Measurements from ENCODE around the gene TECPR2. TPM values are rescaled to one million over a fixed set of nuclear protein-coding genes. Genes with fewer than 3 reads are reported as not detected.

Gene TECPR2
- total RNA-seq, 2 experiments from 2014 or later: 10.3 to 13.1 TPM

- CTCF ChIA-PET: no interaction called here
- H3K27ac Mint-ChIP-seq: no peak overlapping the region
- ATAC-seq: no peak
Measured at GRCh38 chr14:102504328-102504999, 141.7 kb downstream of the TECPR2 start.

GRCh38 chr14:102505000-102505619, 142.4 kb downstream of the TECPR2 start:
- H3K36me3 Mint-ChIP-seq: peaks cover 4% of the 10 kb centered on the region
- ATAC-seq (no peak), DNase-seq (no peak)
- H3K4me1 Mint-ChIP-seq: peaks cover 18% of the 10 kb centered on the region
- no peak overlapping the region for H3K27ac Mint-ChIP-seq
- no peaks in the 10 kb centered on the region for H3K27me3 Mint-ChIP-seq
- no peak overlapping the region for H3K4me3 Mint-ChIP-seq
- no peaks in the 10 kb centered on the region for H3K9me3 Mint-ChIP-seq (ENCODE audit: low read depth)
- CTCF ChIA-PET: no interaction called here

More at GRCh38 chr14:102504328-102504999, 141.7 kb downstream of the TECPR2 start:
- H3K4me1 Mint-ChIP-seq: peaks cover 23% of the 10 kb centered on the region
- H3K27me3 Mint-ChIP-seq: no peaks in the 10 kb centered on the region
- H3K9me3 Mint-ChIP-seq (ENCODE audit: low read depth): no peaks in the 10 kb centered on the region
- H3K4me3 Mint-ChIP-seq: no peak overlapping the region
- H3K36me3 Mint-ChIP-seq: peaks cover 4% of the 10 kb centered on the region
- no peak for DNase-seq

- Mint-ChIP-seq H3K27ac (no peak overlapping the region), H3K36me3 (peaks cover 4% of the 10 kb centered on the region), H3K27me3 (no peaks in the 10 kb centered on the region), H3K4me1 (peaks cover 17% of the 10 kb centered on the region), H3K9me3 (ENCODE audit: low read depth) (no peaks in the 10 kb centered on the region), H3K4me3 (no peak overlapping the region)
- CTCF ChIA-PET: interaction anchor here (1.4 kb wide), 1 partner anchor 68 kb away, joined by 5 read pairs; no protein-coding TSS in a partner anchor
- ATAC-seq (no peak), DNase-seq (no peak)
Measured at GRCh38 chr14:102505775-102506625, 143.3 kb downstream of the TECPR2 start.

- DNase-seq (no peak), ATAC-seq (no peak)
- Mint-ChIP-seq H3K27ac (peak overlapping the region; percentile 15), H3K9me3 (ENCODE audit: low read depth) (no peaks in the 10 kb centered on the region), H3K4me3 (no peak overlapping the region), H3K27me3 (no peaks in the 10 kb centered on the region), H3K36me3 (peaks cover 4% of the 10 kb centered on the region), H3K4me1 (peaks cover 15% of the 10 kb centered on the region)
- CTCF ChIA-PET: interaction anchor here (1.4 kb wide), 1 partner anchor 68 kb away, joined by 5 read pairs; no protein-coding TSS in a partner anchor
Measured at GRCh38 chr14:102506626-102506925, 143.8 kb downstream of the TECPR2 start.

- CTCF ChIA-PET: interaction anchor here (0.6 to 1.6 kb wide), 3 partner anchors 18 to 69 kb away, joined by 3 to 11 read pairs (median 5); no protein-coding TSS in a partner anchor
- H3K36me3 Mint-ChIP-seq: peaks cover 4% of the 10 kb centered on the region
- no peaks in the 10 kb centered on the region for H3K9me3 Mint-ChIP-seq (ENCODE audit: low read depth)
- H3K27me3 Mint-ChIP-seq: no peaks in the 10 kb centered on the region
- H3K4me1 Mint-ChIP-seq: peaks cover 15% of the 10 kb centered on the region
- H3K27ac Mint-ChIP-seq: no peak overlapping the region
- no peak overlapping the region for H3K4me3 Mint-ChIP-seq
- no peak for ATAC-seq
- DNase-seq: no peak
Measured at GRCh38 chr14:102507081-102507856, 144.5 kb downstream of the TECPR2 start.

GRCh38 chr14:102507857-102508312, 145.1 kb downstream of the TECPR2 start:
- ATAC-seq (no peak), DNase-seq (no peak)
- Mint-ChIP-seq H3K4me3 (peak overlapping the region; percentile 49), H3K27ac (peak overlapping the region; percentile 41), H3K4me1 (peaks cover 15% of the 10 kb centered on the region), H3K36me3 (peaks cover 4% of the 10 kb centered on the region), H3K9me3 (ENCODE audit: low read depth) (no peaks in the 10 kb centered on the region), H3K27me3 (no peaks in the 10 kb centered on the region)
- CTCF ChIA-PET: interaction anchor here (0.6 to 1.6 kb wide), 3 partner anchors 8 to 30 kb away, joined by 3 to 11 read pairs (median 4); no protein-coding TSS in a partner anchor

GRCh38 chr14:102508410-102508773, 145.7 kb downstream of the TECPR2 start:
- CTCF ChIA-PET: interaction anchor here (1.0 to 1.6 kb wide), 3 partner anchors 8 to 191 kb away, joined by 3 to 11 read pairs (median 4); no protein-coding TSS in a partner anchor
- H3K4me3 Mint-ChIP-seq: peak overlapping the region; percentile 49
- H3K4me1 Mint-ChIP-seq: peaks cover 15% of the 10 kb centered on the region
- peaks cover 4% of the 10 kb centered on the region for H3K36me3 Mint-ChIP-seq
- no peak for ATAC-seq
- no peak for DNase-seq
- no peaks in the 10 kb centered on the region for H3K9me3 Mint-ChIP-seq (ENCODE audit: low read depth)
- H3K27me3 Mint-ChIP-seq: no peaks in the 10 kb centered on the region
- no peak overlapping the region for H3K27ac Mint-ChIP-seq

- CTCF ChIA-PET: interaction anchor here (0.9 to 1.6 kb wide), 7 partner anchors 7 to 192 kb away, joined by 3 to 11 read pairs (median 4); no protein-coding TSS in a partner anchor
- Mint-ChIP-seq H3K27me3 (no peaks in the 10 kb centered on the region), H3K27ac (no peak overlapping the region), H3K4me3 (peak overlapping the region; percentile 40), H3K36me3 (peaks cover 4% of the 10 kb centered on the region), H3K9me3 (ENCODE audit: low read depth) (no peaks in the 10 kb centered on the region), H3K4me1 (peaks cover 15% of the 10 kb centered on the region)
- ATAC-seq (peak; percentile 5), DNase-seq (no peak)
Measured at GRCh38 chr14:102508774-102509745, 146.3 kb downstream of the TECPR2 start.

GRCh38 chr14:102509746-102510615, 147.2 kb downstream of the TECPR2 start, which contains the start of gene ANKRD9:
Gene ANKRD9 (minus strand): TSS chr14:102509776. CDS start chr14:102507889, 1,887 bp downstream.
- Mint-ChIP-seq H3K27ac (peak within 1 kb of the TSS; percentile 74), H3K36me3 (peaks cover 4% of the 10 kb centered on the region)

GRCh38 chr14:102510616-102511520, 148.1 kb downstream of the TECPR2 start:
- H3K27me3 Mint-ChIP-seq: no peaks in the 10 kb centered on the region
- CTCF ChIA-PET: interaction anchor here (1.1 to 1.8 kb wide), 4 partner anchors 11 to 14 kb away, joined by 3 to 9 read pairs (median 6); no protein-coding TSS in a partner anchor
- H3K4me3 Mint-ChIP-seq: peak overlapping the region; percentile 79
- no peak overlapping the region for H3K27ac Mint-ChIP-seq
- peaks cover 15% of the 10 kb centered on the region for H3K4me1 Mint-ChIP-seq
- no peak for DNase-seq
- peaks cover 4% of the 10 kb centered on the region for H3K36me3 Mint-ChIP-seq
- H3K9me3 Mint-ChIP-seq (ENCODE audit: low read depth): no peaks in the 10 kb centered on the region
- ATAC-seq: no peak

More at GRCh38 chr14:102509746-102510615, 147.2 kb downstream of the TECPR2 start, which contains the start of gene ANKRD9:
- H3K4me1 Mint-ChIP-seq: peaks cover 15% of the 10 kb centered on the region
- peak; percentile 92 for DNase-seq
- no peaks in the 10 kb centered on the region for H3K9me3 Mint-ChIP-seq (ENCODE audit: low read depth)
- H3K27me3 Mint-ChIP-seq: no peaks in the 10 kb centered on the region
- H3K4me3 Mint-ChIP-seq: peak within 1 kb of the TSS; percentile 79
- peak; percentile 88 for ATAC-seq
- CTCF ChIA-PET: interaction anchor here (0.9 to 1.6 kb wide), 4 partner anchors 9 to 15 kb away, joined by 3 to 9 read pairs (median 4); no protein-coding TSS in a partner anchor
